Tibial nerve (tissue), 4 donors: Measurements from ENCODE around the gene CALM1. TPM values are rescaled to one million over a fixed set of nuclear protein-coding genes. Genes with fewer than 3 reads are reported as not detected.

ENCODE experiments used
- DNase-seq, 2 donors: peaks; one replicate each; pipeline ENCODE4 v3.0.0-alpha.2; 2019; ENCODE audit warnings: low spot score in 2 of 2
- H3K27ac ChIP-seq, 4 donors: fragments of 200-600 bp; sonication (generic) in 3 of 4; one replicate each; pipeline ENCODE4 v1.5.1; 2017 to 2019; ENCODE audit warnings: mild to moderate bottlenecking in 1 of 4
- H3K27me3 ChIP-seq, 2 donors: fragments of 200-600 bp; sonication (generic) in 1 of 2; one replicate each; pipeline versions ENCODE4 v1.5.1 to v1.6.0; 2017 to 2019
- H3K36me3 ChIP-seq, 3 donors: fragments of 200-600 bp; sonication (generic); one replicate each; pipeline ENCODE4 v1.5.1; 2018 to 2019
- H3K4me1 ChIP-seq, 4 donors: fragments of 200-600 bp; sonication (generic) in 3 of 4; one replicate each; pipeline ENCODE4 v1.5.1; 2017 to 2019
- H3K4me3 ChIP-seq, 4 donors: fragments of 200-600 bp; sonication (generic) in 3 of 4; one replicate each; pipeline ENCODE4 v1.5.1; 2017 to 2019; ENCODE audit warnings: mild to moderate bottlenecking in 1 of 4, moderate library complexity in 1 of 4
- H3K9me3 ChIP-seq, 4 donors: fragments of 200-600 bp; sonication (generic) in 3 of 4; one replicate each; pipeline ENCODE4 v1.5.1; 2017 to 2019
- CTCF ChIP-seq, 5 experiments: fragments of 200-600 bp in 3 of 5; fragments of 450-650 bp in 2 of 5; sonication (generic) in 3 of 5; IDR thresholded peaks; one replicate each; pipeline ENCODE4 v1.5.1; 2016 to 2019; ENCODE audit warnings: antibody characterized with exemption in 5 of 5, mild to moderate bottlenecking in 3 of 5, moderate library complexity in 2 of 5
- EP300 ChIP-seq, 2 donors: sonication (generic); formaldehyde crosslinking; IDR thresholded peaks; one replicate each; pipeline ENCODE4 v1.6.1; 2017; ENCODE audit warnings: antibody characterized with exemption in 2 of 2, mild to moderate bottlenecking in 1 of 2
- POLR2A ChIP-seq, 2 donors: fragments of 450-650 bp; IDR thresholded peaks; one replicate each; pipeline ENCODE4 v1.6.1; 2017; ENCODE audit warnings: antibody characterized with exemption in 2 of 2, mild to moderate bottlenecking in 2 of 2, moderate library complexity in 2 of 2
- WGBS, 2 donors: methylation state at CpG; one replicate each; pipeline ENCODE4 v1.1.5; 2018; 5-methylcytosine and 5-hydroxymethylcytosine counted together
- total RNA-seq, 4 donors: library from RNA; depleted of rRNA; stranded (reverse); fragments of >200 nt; gene quantifications; one replicate each; pipeline ENCODE4 v1.1.0, GENCODE V29; 2016

The CALM1 gene
- total RNA-seq, 4 donors from 2014 or later = 117 to 209 (median 165) TPM

DNA sequence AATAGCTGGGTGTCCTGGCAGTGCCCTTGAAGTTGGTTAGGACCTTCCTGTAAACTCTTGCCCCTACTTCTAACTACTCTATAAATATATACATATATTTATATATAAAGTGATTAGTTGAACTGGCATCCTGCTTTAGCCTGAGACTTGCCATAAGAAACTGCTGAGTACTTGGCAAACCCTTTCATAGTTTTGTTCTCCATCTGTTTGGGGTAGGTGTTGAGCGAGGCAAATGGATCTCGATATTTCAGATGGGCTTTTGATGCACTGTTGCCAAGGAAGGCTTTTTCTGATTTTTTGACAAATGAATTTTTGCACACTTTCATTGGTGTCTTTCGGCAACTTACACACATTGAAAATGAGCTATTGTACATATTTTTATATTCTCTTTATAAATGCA is 10.4 kb downstream of the CALM1 start:
- no peak for TF ChIP-seq EP300 (IDR thresholded peaks at IDR 0.05)
- TF ChIP-seq CTCF (IDR thresholded peaks at IDR 0.05) = no peak
- TF ChIP-seq POLR2A (IDR thresholded peaks at IDR 0.05) = no peak
- Histone ChIP-seq H3K4me1 (peaks cover 0 to 37% (median 5%) of the 10 kb centered on the region in 4 donors), H3K4me3 (no peak overlapping the region), H3K27ac (peak overlapping the region in 2 of 4 donors; percentile 49 to 84), H3K36me3 (peaks cover 0 to 58% (median 8%) of the 10 kb centered on the region in 3 donors), H3K9me3 (no peaks in the 10 kb centered on the region), H3K27me3 (no peaks in the 10 kb centered on the region)
- no peak for DNase-seq
- WGBS, 2 donors = 93 to 95% methylated on average over 3 of the region's 3 CpGs

GRCh38 chr14:90408713-90409112 is 11.9 kb downstream of the CALM1 start:
- peaks cover 0 to 43% (median 5%) of the 10 kb centered on the region in 3 donors for H3K36me3 ChIP-seq
- no peak for DNase-seq
- no peak overlapping the region for H3K4me3 ChIP-seq
- H3K9me3 ChIP-seq = no peaks in the 10 kb centered on the region
- WGBS, 2 donors = 47 to 50% methylated on average over 6 of the region's 6 CpGs
- H3K27ac ChIP-seq = peak overlapping the region; percentile 54 to 94 (median 73)
- H3K4me1 ChIP-seq = peaks cover 0 to 25% (median 5%) of the 10 kb centered on the region in 4 donors
- H3K27me3 ChIP-seq = no peaks in the 10 kb centered on the region
- TF ChIP-seq CTCF (IDR thresholded peaks at IDR 0.05) = no peak

- Histone ChIP-seq H3K4me3 (no peak overlapping the region), H3K27ac (peak overlapping the region; percentile 54 to 94 (median 73))
These were observed 12.4 kb downstream of the CALM1 start for GRCh38 chr14:90409209-90409730.

DNA sequence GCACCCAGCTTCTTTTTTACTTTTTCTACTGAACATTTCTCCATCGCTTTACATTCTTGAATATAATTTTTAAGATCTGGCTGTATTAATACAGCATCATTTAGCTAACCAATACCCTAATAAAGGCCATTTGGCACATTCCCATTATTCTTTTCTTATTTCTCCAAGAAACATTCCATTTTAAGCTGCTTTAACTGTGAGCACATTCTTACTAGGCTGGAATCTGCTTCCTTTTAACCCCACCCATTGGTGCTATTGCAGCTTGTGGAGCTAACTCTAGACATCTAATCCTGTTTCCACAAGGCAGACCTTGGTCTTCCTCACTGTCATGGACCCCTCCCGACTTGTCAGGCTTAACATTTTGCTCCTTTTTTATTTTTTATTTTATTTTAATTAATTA is 15.2 kb downstream of the CALM1 start:
- Histone ChIP-seq H3K4me3 (no peak overlapping the region), H3K4me1 (peaks cover 0 to 21% (median 5%) of the 10 kb centered on the region in 4 donors), H3K9me3 (no peaks in the 10 kb centered on the region), H3K36me3 (peaks cover 0 to 10% (median 0%) of the 10 kb centered on the region in 3 donors), H3K27ac (no peak overlapping the region), H3K27me3 (no peaks in the 10 kb centered on the region)
- TF ChIP-seq EP300 (IDR thresholded peaks at IDR 0.05) (no peak), CTCF (IDR thresholded peaks at IDR 0.05) (no peak), POLR2A (IDR thresholded peaks at IDR 0.05) (no peak)
- 96% methylated on average over 2 of the region's 2 CpGs for WGBS, 2 donors
- no peak for DNase-seq

More at GRCh38 chr14:90409209-90409730, 12.4 kb downstream of the CALM1 start:
- 7 to 13% methylated on average over 5 of the region's 5 CpGs for WGBS, 2 donors
- Histone ChIP-seq H3K27me3 (no peaks in the 10 kb centered on the region), H3K36me3 (peaks cover 0 to 38% (median 5%) of the 10 kb centered on the region in 3 donors), H3K9me3 (no peaks in the 10 kb centered on the region), H3K4me1 (peaks cover 0 to 25% (median 5%) of the 10 kb centered on the region in 4 donors)
- no peak for TF ChIP-seq POLR2A (IDR thresholded peaks at IDR 0.05)
- TF ChIP-seq EP300 (IDR thresholded peaks at IDR 0.05) = peak in 1 of 2 donors; percentile 73
- TF ChIP-seq CTCF (IDR thresholded peaks at IDR 0.05) = no peak
- DNase-seq = peak in 1 of 2 donors; percentile 13

GRCh38 chr14:90416720-90417119 is 19.9 kb downstream of the CALM1 start:
- no peak for DNase-seq
- H3K4me3 ChIP-seq = no peak overlapping the region
- 37 to 39% methylated on average over 7 of the region's 7 CpGs for WGBS, 2 donors

More at GRCh38 chr14:90416720-90417119, 19.9 kb downstream of the CALM1 start:
- H3K4me1 ChIP-seq = peaks cover 0 to 13% (median 0%) of the 10 kb centered on the region in 4 donors
- H3K36me3 ChIP-seq = no peaks in the 10 kb centered on the region
- H3K27ac ChIP-seq = no peak overlapping the region
- TF ChIP-seq CTCF (IDR thresholded peaks at IDR 0.05) (no peak), POLR2A (IDR thresholded peaks at IDR 0.05) (no peak), EP300 (IDR thresholded peaks at IDR 0.05) (no peak)
- no peaks in the 10 kb centered on the region for H3K9me3 ChIP-seq
- no peaks in the 10 kb centered on the region for H3K27me3 ChIP-seq
